B cell (primary cell): ENCODE data around the gene ICAM1. TPM values are rescaled to one million over a fixed set of nuclear protein-coding genes. Genes with fewer than 3 reads are reported as not detected.

Experiments used
- ATAC-seq: fragments of 200-7000 bp; cut with Tn5 transposase; one replicate; pipeline ENCODE4 v1.10.0; 2021; ENCODE audit warnings: low read depth, mild to moderate bottlenecking, moderate number of reproducible peaks, moderate library complexity
- CTCF ChIA-PET: fragments of 350-600 bp; sonication (Branson Sonifier 250); formaldehyde crosslinking; loops from one replicate; lab custom pipeline; 2021; ENCODE audit warnings: antibody characterized with exemption, inconsistent platforms; lab: Charles Lee
- POLR2A ChIA-PET: fragments of 350-600 bp; sonication (Branson Sonifier 250); formaldehyde crosslinking; loops from one replicate; lab custom pipeline; 2021; ENCODE audit warnings: antibody characterized with exemption; lab: Charles Lee
- DNase-seq: peaks from one replicate; pipeline ENCODE4 v3.0.0; 2013
- H2AFZ ChIP-seq: 2 replicates; pipeline ENCODE4 v1.6.1; 2012; ENCODE audit warnings: mild to moderate bottlenecking, low read depth, low read length; ENCODE audit not compliant: insufficient read depth, poor library complexity, severe bottlenecking
- H3K27ac ChIP-seq, 2 donors: 1 replicate in 1 of 2; 2 replicates in 1 of 2; pipeline ENCODE4 v1.5.1; 2012 to 2013; ENCODE audit warnings: low read length in 2 of 2, mild to moderate bottlenecking in 2 of 2, moderate library complexity in 1 of 2
- H3K27me3 ChIP-seq, 4 experiments: fragments of 200-600 bp in 1 of 4; sonication (generic) in 1 of 4; replicated peaks in 1 of 4; 1 replicate in 2 of 4; 2 replicates in 2 of 4; pipeline versions ENCODE4 v1.6.1 to v1.7.0; 2013 to 2016; ENCODE audit warnings: low read length in 3 of 4, mild to moderate bottlenecking in 2 of 4, mixed read lengths in 1 of 4, moderate library complexity in 1 of 4; ENCODE audit not compliant: insufficient read depth in 4 of 4, control insufficient read depth in 3 of 4; ENCODE audit errors: control extremely low read depth in 1 of 4
- H3K36me3 ChIP-seq, 2 experiments: replicated peaks in 1 of 2; 1 replicate in 1 of 2; 2 replicates in 1 of 2; pipeline versions ENCODE4 v1.6.1 to v1.7.1; 2013; ENCODE audit warnings: low read length in 1 of 2; ENCODE audit not compliant: insufficient read depth in 2 of 2, control insufficient read depth in 1 of 2; ENCODE audit errors: control extremely low read depth in 1 of 2, extremely low read depth in 1 of 2
- H3K4me1 ChIP-seq, 2 donors: fragments of 200-600 bp in 1 of 2; sonication (generic) in 1 of 2; 1 replicate in 1 of 2; 2 replicates in 1 of 2; pipeline versions ENCODE4 v1.5.1 to v1.6.1; 2013 to 2017; ENCODE audit warnings: low read length in 2 of 2; ENCODE audit not compliant: control insufficient read depth in 2 of 2, insufficient read depth in 2 of 2
- H3K4me2 ChIP-seq: replicated peaks from 2 replicates; pipeline ENCODE3; 2012; ENCODE audit warnings: mild to moderate bottlenecking, low read depth, low read length; ENCODE audit not compliant: poor library complexity, severe bottlenecking
- H3K4me3 ChIP-seq, 5 experiments: fragments of 200-600 bp in 1 of 5; sonication (generic) in 1 of 5; 1 replicate in 3 of 5; 2 replicates in 2 of 5; pipeline versions ENCODE4 v1.5.1 to v1.7.0; 2011 to 2016; ENCODE audit warnings: low read length in 4 of 5, mild to moderate bottlenecking in 4 of 5, low read depth in 2 of 5, control low read depth in 1 of 5, moderate library complexity in 1 of 5; ENCODE audit not compliant: insufficient read depth in 1 of 5; ENCODE audit errors: control extremely low read depth in 1 of 5, extremely low read depth in 1 of 5
- H3K79me2 ChIP-seq: fragments of 200-600 bp; sonication (generic); one replicate; pipeline ENCODE4 v1.6.0; 2016; ENCODE audit warnings: low read length; ENCODE audit not compliant: control insufficient read depth, insufficient read depth
- H3K9ac ChIP-seq: fragments of 200-600 bp; sonication (generic); 2 replicates; pipeline ENCODE4 v1.6.1; 2017; ENCODE audit warnings: mild to moderate bottlenecking, low read length, moderate library complexity
- H3K9me3 ChIP-seq, 3 donors: one replicate each; pipeline versions ENCODE4 v1.6.1 to v1.7.1; 2013; ENCODE audit warnings: low read length in 2 of 3; ENCODE audit not compliant: control insufficient read depth in 2 of 3, insufficient read depth in 1 of 3; ENCODE audit errors: control extremely low read depth in 1 of 3
- H4K20me1 ChIP-seq: 2 replicates; pipeline ENCODE4 v1.6.0; 2012; ENCODE audit warnings: mild to moderate bottlenecking, low read length; ENCODE audit not compliant: insufficient read depth, control insufficient read depth, poor library complexity, severe bottlenecking
- H3K27ac Mint-ChIP-seq: one replicate; pipeline ENCODE4 v1.8.0; 2021; ENCODE audit warnings: mixed read lengths
- H3K27me3 Mint-ChIP-seq: one replicate; pipeline ENCODE4 v1.8.0; 2021; ENCODE audit warnings: mixed read lengths
- H3K4me1 Mint-ChIP-seq: one replicate; pipeline ENCODE4 v1.8.0; 2021; ENCODE audit warnings: mixed read lengths
- H3K4me3 Mint-ChIP-seq: one replicate; pipeline ENCODE4 v1.8.0; 2021; ENCODE audit warnings: mixed read lengths
- H3K9me3 Mint-ChIP-seq: one replicate; pipeline ENCODE4 v1.8.0; 2022; ENCODE audit warnings: mixed read lengths; ENCODE audit not compliant: insufficient read depth
- CTCF ChIP-seq: fragments of 200-600 bp; IDR thresholded peaks from one replicate; pipeline ENCODE4 v1.8.0; 2022; ENCODE audit warnings: antibody characterized with exemption, mild to moderate bottlenecking
- EZH2 ChIP-seq: IDR thresholded peaks from 2 replicates; pipeline ENCODE4 v1.6.1; 2012; ENCODE audit warnings: borderline replicate concordance, low read depth, mild to moderate bottlenecking, moderate library complexity, low read length; ENCODE audit not compliant: insufficient read depth, poor library complexity, severe bottlenecking
- WGBS: methylation state at CpG from one replicate; pipeline ENCODE4 v1.1.5; 2013; ENCODE audit warnings: missing lambda C conversion rate; ENCODE audit not compliant: insufficient coverage; 5-methylcytosine and 5-hydroxymethylcytosine counted together
- intact Hi-C: fragments of 100-400 bp; cut with micrococcal nuclease; formaldehyde crosslinking; loops from one replicate; pipeline ENCODE4 v1.10.0; 2022
- polyA plus RNA-seq: library from polyadenylated mRNA; depleted of rRNA; stranded (reverse); fragments of >200 nt; gene quantifications from 2 replicates; pipeline ENCODE4 v1.2.3, GENCODE V29; 2012
- total RNA-seq, 2 donors: library from RNA; stranded (reverse); fragments of 120-200 nt in 1 of 2; gene quantifications; 1 replicate in 1 of 2; 2 replicates in 1 of 2; pipeline versions ENCODE4 v1.2.3 to v1.2.4, GENCODE V29; 2013 to 2022

ICAM1 gene
- total and polyA plus RNA-seq, 2 donors (not counting 1 experiment from before 2014, with no cell fraction given) = 7.3 to 11.9 TPM

GRCh38 chr19:10237702-10238101 is 33.2 kb upstream of the ICAM1 start:
- Mint-ChIP-seq H3K4me1 (peaks cover 43% of the 10 kb centered on the region), H3K27ac (peak overlapping the region; percentile 53), H3K27me3 (no peaks in the 10 kb centered on the region), H3K4me3 (peak overlapping the region; percentile 29), H3K9me3 (no peaks in the 10 kb centered on the region)
- intact Hi-C loops = loop anchor here (2.0 kb wide), 2 partner anchors 33 to 135 kb away; partner anchors contain the start of genes ANGPTL6 and ICAM1
- H3K9me3 ChIP-seq = peaks cover 0 to 6% (median 0%) of the 10 kb centered on the region in 3 donors
- ChIA-PET CTCF (interaction anchor here (0.6 to 1.5 kb wide), 7 partner anchors 9 to 1884 kb away, joined by 3 to 5 read pairs (median 3); partner anchors contain the start of gene ICAM1), POLR2A (no interaction called here)
- H3K4me2 ChIP-seq = no peak overlapping the region
- H3K36me3 ChIP-seq = no peaks in the 10 kb centered on the region
- ATAC-seq (no peak), DNase-seq (peak; percentile 12)
- H4K20me1 ChIP-seq = no peaks in the 10 kb centered on the region
- H3K27ac ChIP-seq = no peak overlapping the region
- no peak overlapping the region for H2AFZ ChIP-seq
- H3K9ac ChIP-seq = no peak overlapping the region
- no peaks in the 10 kb centered on the region for H3K27me3 ChIP-seq
- no peaks in the 10 kb centered on the region for H3K79me2 ChIP-seq
- no peak overlapping the region for H3K4me3 ChIP-seq
- 100% methylated on average over 2 of the region's 6 CpGs for WGBS
- TF ChIP-seq CTCF = no peak
- no peak for TF ChIP-seq EZH2
- H3K4me1 ChIP-seq = peaks cover 39 to 61% of the 10 kb centered on the region in 2 donors

- 76% methylated on average over 5 of the region's 12 CpGs for WGBS
- Mint-ChIP-seq H3K27me3 (no peaks in the 10 kb centered on the region), H3K4me3 (peak overlapping the region; percentile 29), H3K4me1 (peaks cover 40% of the 10 kb centered on the region), H3K9me3 (no peaks in the 10 kb centered on the region), H3K27ac (peak overlapping the region; percentile 53)
- no peak overlapping the region for H3K9ac ChIP-seq
- POLR2A ChIA-PET = interaction anchor here (0.6 to 1.2 kb wide), 2 partner anchors 12 to 136 kb away, joined by 4 to 5 read pairs; no protein-coding TSS in a partner anchor
- H4K20me1 ChIP-seq = no peaks in the 10 kb centered on the region
- no peak for ATAC-seq
- no peak for TF ChIP-seq EZH2
- no peak for TF ChIP-seq CTCF
- intact Hi-C loops = no loop called here
- H3K9me3 ChIP-seq = peaks cover 0 to 6% (median 0%) of the 10 kb centered on the region in 3 donors
- DNase-seq = peak; percentile 51
- H3K4me3 ChIP-seq = no peak overlapping the region
- no peak overlapping the region for H3K4me2 ChIP-seq
- H3K4me1 ChIP-seq = peaks cover 40 to 63% of the 10 kb centered on the region in 2 donors
- no peak overlapping the region for H3K27ac ChIP-seq
- no peaks in the 10 kb centered on the region for H3K27me3 ChIP-seq
- H3K36me3 ChIP-seq = no peaks in the 10 kb centered on the region
- CTCF ChIA-PET = interaction anchor here (0.6 to 1.5 kb wide), 9 partner anchors 8 to 194 kb away, joined by 3 to 14 read pairs (median 3); partner anchors contain the start of genes ICAM1 and TYK2
- H2AFZ ChIP-seq = no peak overlapping the region
- H3K79me2 ChIP-seq = no peaks in the 10 kb centered on the region
Measured at GRCh38 chr19:10238172-10238783, 32.6 kb upstream of the ICAM1 start.
